ENCODE data around the gene SIN3B. TPM values are rescaled to one million over a fixed set of nuclear protein-coding genes. Genes with fewer than 3 reads are reported as not detected.

Gene SIN3B
- total and polyA plus RNA-seq, 2 of the 13 experiments (the other 11 are each of a cell fraction or from before 2014, with no cell fraction given), result 12.9 to 25.7 TPM

DNA sequence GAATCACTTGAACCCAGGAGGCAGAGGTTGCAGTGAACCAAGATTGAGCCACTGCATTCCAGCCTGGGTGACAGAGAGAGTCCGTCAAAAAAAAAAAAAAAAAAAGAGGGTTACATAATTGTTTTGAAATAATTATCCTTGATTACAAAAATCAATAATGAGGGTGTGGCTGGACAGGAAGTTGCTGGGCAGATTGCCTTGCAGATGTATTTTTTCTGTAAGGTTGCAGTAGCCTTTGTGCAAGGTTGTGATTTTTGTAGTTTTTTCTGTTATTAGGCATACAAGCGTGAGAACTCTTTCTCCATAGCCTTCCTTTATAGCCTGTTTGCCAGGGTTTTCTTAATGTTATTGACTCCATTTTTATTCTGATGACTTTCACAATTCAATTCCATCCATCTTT is 40.7 kb upstream of the SIN3B start (continued):
- TF ChIP-seq, protein P1, sequence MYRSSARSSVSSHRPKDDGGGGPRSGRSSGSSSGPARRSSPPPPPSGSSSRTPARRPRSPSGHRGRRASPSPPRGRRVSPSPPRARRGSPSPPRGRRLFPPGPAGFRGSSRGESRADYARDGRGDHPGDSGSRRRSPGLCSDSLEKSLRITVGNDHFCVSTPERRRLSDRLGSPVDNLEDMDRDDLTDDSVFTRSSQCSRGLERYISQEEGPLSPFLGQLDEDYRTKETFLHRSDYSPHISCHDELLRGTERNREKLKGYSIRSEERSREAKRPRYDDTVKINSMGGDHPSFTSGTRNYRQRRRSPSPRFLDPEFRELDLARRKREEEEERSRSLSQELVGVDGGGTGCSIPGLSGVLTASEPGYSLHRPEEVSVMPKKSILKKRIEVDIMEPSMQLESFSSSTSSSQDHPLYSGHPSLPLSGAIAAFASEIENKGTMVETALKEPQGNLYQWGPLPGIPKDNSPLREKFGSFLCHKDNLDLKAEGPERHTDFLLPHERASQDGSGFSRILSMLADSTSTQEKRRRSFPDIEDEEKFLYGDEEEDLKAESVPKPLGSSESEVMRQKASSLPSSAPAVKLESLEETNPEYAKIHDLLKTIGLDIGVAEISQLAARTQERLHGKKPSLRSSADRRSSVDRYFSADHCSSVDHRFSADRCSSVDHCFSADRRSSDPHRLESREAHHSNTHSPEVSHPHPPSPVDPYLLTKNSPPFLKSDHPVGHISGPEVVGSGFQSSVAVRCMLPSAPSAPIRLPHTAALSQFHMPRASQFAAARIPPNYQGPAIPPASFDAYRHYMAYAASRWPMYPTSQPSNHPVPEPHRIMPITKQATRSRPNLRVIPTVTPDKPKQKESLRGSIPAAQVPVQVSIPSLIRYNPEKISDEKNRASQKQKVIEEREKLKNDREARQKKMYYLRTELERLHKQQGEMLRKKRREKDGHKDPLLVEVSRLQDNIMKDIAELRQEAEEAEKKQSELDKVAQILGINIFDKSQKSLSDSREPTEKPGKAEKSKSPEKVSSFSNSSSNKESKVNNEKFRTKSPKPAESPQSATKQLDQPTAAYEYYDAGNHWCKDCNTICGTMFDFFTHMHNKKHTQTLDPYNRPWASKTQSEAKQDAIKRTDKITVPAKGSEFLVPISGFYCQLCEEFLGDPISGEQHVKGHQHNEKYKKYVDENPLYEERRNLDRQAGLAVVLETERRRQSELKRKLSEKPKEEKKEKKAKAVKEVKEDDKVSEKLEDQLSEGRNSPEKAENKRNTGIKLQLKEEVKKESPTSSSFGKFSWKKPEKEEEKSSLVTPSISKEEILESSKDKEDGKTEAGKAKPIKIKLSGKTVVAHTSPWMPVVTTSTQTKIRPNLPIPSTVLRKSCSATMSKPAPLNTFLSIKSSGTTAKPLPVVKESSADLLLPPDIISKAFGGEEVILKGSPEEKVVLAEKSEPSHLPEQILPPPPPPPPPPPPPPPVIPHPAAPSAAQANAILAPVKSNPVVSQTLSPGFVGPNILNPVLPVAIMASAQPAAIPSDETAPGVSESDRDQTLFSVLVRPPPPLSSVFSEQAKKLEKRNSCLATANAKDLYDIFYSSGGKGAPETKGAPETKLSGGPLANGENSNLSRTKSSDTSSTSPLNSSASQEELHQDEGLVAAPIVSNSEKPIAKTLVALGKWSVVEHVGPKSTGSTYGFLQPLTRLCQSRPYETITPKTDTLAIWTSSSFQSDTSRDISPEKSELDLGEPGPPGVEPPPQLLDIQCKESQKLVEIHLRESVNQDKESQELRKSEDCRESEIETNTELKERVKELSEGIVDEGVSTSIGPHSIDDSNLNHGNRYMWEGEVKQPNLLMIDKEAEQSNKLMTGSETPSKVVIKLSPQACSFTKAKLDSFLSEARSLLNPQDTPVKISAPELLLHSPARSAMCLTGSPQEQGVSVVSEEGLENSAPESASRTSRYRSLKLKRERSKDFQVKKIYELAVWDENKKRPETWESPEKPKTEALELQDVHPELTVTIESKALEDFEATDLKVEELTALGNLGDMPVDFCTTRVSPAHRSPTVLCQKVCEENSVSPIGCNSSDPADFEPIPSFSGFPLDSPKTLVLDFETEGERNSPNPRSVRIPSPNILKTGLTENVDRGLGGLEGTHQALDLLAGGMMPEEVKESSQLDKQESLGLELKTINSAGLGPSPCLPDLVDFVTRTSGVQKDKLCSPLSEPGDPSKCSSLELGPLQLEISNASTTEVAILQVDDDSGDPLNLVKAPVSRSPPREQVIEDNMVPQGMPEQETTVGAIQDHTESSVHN (CRISPR knock-in tag; IDR thresholded peaks at IDR 0.05), result no peak
- TF ChIP-seq ZBTB21 (CRISPR knock-in tag; IDR thresholded peaks at IDR 0.05), result no peak
- no peak for TF ChIP-seq CCAR2 (optimal IDR thresholded peaks at IDR 0.05; ENCODE audit: low read depth, low read length)

GRCh38 chr19:16789238-16789637 is 40.0 kb upstream of the SIN3B start:
- Histone ChIP-seq H3K9ac (ENCODE audit: insufficient read depth, low read depth, low read length) (no peak overlapping the region), H4K20me1 (ENCODE audit: insufficient read depth, low read length) (no peaks in the 10 kb centered on the region), H3K4me1 (ENCODE audit: insufficient read depth, low read length) (no peaks in the 10 kb centered on the region), H3K79me2 (ENCODE audit: insufficient read depth, low read length) (no peaks in the 10 kb centered on the region), H2AFZ (ENCODE audit: low read length) (no peak overlapping the region), H3K4me3 (replicated peaks in 1 of 3; ENCODE audit: insufficient read depth in 1 of 3, low read depth in 2 of 3, low read length in 3 of 3) (no peak overlapping the region), H3K9me3 (ENCODE audit: low read length) (peaks cover 14% of the 10 kb centered on the region), H3K27ac (ENCODE audit: extremely low read length, insufficient read depth, low read length) (no peak overlapping the region), H3K27me3 (ENCODE audit: control insufficient read depth in 1 of 2, insufficient read depth in 2 of 2, low read length in 2 of 2) (no peaks in the 10 kb centered on the region), H3K36me3 (replicated peaks in 1 of 2; ENCODE audit: control insufficient read depth in 1 of 2, insufficient read depth in 2 of 2, low read length in 2 of 2) (no peaks in the 10 kb centered on the region), H3K4me2 (ENCODE audit: low read depth, low read length) (no peak overlapping the region)
- intact Hi-C loops (cut with micrococcal nuclease; ENCODE audit: unreplicated experiment), result no loop called here
- POLR2A ChIA-PET, result no interaction called here
- in situ Hi-C loops (cut with HindIII; ENCODE audit: extremely low pct_ligation_motif_present, low pct_unique_long_range_greater_than_20kb), result no loop called here
- FAIRE-seq (no peak), ATAC-seq (no peak), DNase-seq (ENCODE audit: low spot score) (no peak)
- BruUV-seq (replicated peaks), result no TSS peak
- TF ChIP-seq ZFP90 (CRISPR knock-in tag; IDR thresholded peaks at IDR 0.05; ENCODE audit: borderline replicate concordance), result peak; percentile 98
- no peak for TF ChIP-seq TFE3 (CRISPR knock-in tag; IDR thresholded peaks at IDR 0.05)
- CTCF ChIA-PET (ENCODE audit: low intra/inter-chr PET ratio, low total read pairs), result no interaction called here
- WGBS (ENCODE audit: low lambda C conversion rate), result 34% methylated on average over 1 of the region's 1 CpG
